ENCODE results near the gene CTNNA2.
A peak's percentile ranks its signal among the peaks of the same experiment; 100 is the strongest.
"Not testable (repeated sequence)": the region's sequence is repeated elsewhere in the genome, so short reads cannot be mapped to it uniquely, and the experiment has no call there.

Gene CTNNA2

DNA sequence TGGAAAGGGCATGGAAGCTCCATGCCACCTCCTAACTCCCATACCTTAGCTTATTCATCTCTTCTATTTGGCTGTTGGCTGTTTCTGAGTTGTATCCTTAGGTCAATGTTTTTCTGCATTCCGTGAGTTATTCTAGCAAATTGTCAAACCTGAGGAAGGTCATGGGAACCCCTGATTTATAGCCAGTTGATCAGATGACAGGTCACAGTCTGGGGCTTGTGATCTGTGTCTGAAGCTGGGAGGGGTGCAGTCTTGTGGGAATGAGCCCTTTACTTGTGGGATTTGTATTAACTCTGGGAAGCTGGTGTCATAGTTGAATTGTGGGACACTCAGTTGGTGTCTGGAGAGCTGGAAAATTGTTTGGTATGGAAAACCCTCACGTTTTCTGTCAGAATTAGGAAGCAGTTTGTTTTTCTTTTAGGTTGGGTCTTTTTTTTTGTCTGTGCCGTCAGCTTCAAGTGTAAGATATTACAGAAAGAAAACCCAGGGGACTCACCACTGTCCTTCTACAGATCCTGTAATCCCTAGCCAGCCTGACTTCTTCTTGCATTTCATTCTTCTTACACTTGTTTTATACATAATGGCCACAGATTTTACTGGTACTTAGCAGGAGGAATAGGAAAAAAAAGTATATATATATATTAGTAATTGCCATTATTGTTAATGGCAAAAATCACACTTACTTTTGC lies 653.8 kb downstream of the CTNNA2 start:
- DNase-seq = no peak

DNA sequence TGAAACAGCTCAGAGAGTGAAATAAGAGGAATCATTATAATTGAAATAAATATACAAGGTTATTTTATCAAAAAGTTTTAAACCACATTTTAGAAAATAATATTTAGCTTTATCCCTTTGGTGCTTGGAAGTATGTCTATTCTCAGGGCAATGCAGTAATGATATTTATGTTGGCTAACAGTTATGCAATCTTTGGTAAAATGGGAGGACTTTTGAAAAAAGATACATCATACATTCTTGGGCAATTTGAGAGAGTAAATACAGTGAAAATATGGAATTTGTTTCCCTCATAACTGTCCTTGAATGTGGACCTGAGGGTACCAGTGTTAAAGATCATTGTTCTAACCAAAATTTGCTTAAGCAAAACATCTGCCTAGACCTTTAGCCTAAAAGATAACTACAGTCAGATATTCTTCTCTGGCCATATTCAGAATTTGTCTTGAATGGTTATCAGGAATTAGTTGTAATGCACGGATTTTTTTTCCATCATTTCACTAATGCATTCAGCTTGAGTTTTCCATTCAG lies 654.5 kb downstream of the CTNNA2 start:
- no peak for DNase-seq

DNA sequence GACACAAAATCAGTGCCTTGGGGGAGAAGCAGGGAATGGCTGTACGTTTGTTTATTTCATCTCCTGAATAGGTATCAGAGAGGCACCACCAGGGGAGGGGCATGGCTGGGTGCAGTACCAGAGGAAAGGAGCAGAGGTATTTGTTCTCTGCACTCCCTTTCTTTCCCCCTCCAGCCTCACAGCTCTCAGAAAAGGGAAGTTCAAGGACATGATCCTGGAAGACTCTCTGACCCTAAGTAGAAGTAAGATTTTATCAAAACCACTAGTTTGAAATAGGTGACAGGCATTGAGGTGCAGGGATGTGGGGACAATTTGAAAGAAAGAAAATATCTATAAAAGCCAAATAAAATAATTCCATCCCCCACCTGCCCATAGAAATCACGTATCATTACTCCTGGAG lies 655.2 kb downstream of the CTNNA2 start:
- no peak for DNase-seq

DNA sequence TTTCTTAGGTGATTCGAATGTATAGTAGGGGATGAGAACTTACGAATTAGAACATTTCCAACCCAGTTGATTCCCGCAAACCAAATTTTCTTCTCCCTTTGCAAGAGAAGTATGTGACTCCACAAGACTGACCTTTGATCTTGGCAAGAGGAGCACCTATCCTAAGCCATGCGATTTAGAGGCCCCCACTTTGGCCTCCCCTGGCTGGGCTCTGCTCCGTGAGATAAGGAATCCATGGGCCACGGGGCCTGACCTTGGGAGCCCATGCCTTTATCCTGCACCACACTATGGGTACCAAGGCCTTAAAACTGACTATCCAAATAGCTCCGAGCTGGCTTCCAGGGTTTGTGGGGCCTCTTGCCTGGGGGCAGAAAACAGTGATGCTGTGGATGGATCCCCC lies 656.0 kb downstream of the CTNNA2 start:
- no peak for DNase-seq

- DNase-seq = no peak
Observed at GRCh38 chr2:80169811-80170594, 657.2 kb downstream of the CTNNA2 start.

DNA sequence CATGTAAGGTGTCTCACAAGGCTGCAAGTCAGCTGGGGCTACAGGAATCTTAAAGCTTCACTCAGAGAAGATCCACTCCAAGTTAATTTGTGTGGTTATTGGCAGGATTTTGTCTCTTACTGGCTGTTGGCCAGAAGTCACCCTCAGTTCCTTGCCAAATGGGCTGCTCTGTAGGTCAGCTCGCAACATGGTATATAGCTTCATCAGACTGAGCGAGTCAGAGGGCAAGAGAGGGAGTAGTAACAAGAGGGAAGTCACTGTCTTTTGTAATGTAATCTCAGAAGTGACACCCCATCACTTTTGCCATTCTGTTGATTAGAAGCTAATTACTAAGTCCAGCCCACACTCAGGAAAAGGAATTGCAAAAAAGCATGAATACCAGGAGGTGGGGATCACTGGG lies 672.2 kb downstream of the CTNNA2 start:
- DNase-seq = no peak

GRCh38 chr2:80186262-80186661 lies 673.4 kb downstream of the CTNNA2 start:
- DNase-seq = no peak

- no peak for DNase-seq
Observed at GRCh38 chr2:80187156-80187555, 674.3 kb downstream of the CTNNA2 start.

DNA sequence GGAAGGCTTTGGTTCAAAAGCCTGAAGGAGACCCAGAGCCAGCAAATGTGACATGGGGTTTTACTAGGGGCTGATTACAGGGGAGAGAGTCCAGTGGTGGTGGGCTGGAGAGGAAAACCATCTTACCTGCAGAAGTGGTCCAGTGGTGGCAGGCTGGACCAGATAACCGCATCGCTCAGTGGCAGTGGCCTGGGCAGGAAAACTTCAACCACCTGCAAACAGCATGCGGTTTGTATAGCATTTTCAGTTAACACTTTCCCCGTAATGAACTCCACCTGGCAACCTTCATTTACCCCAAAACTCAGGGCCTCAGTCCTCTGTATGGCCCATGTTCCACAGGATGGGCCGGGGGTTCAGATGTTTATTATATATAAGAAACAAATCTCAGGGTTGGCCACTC lies 677.3 kb downstream of the CTNNA2 start:
- DNase-seq = no peak

DNA sequence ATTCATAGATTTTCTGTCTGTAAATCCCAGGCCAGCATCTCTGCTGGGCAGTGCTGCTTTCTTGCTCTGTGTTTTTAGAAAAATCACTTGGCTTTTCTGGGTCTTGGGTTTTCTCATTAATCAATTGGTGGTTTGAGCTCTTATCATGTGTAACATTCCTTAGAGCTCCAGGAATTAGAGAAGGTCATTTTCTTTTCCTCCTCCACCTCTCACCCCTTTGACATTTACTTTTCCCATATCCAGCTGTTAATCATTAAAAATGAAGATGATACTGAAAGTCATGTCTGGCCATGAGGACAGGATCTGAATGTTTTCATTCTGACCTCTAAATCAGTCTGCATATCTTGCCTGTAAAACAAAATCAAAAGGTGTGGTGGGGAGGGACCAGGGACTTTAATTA lies 680.7 kb downstream of the CTNNA2 start:
- peak; percentile 80 for DNase-seq

GRCh38 chr2:80195034-80195433 lies 682.2 kb downstream of the CTNNA2 start:
- no peak for DNase-seq

- DNase-seq = no peak
Observed at GRCh38 chr2:80198042-80198441, 685.2 kb downstream of the CTNNA2 start.

- DNase-seq = peak; percentile 13
Observed at GRCh38 chr2:80199504-80199903, 686.7 kb downstream of the CTNNA2 start.

GRCh38 chr2:80203929-80204328 lies 691.1 kb downstream of the CTNNA2 start:
- DNase-seq = not testable (repeated sequence)

- no peak for DNase-seq
Observed at GRCh38 chr2:80205498-80205897, 692.6 kb downstream of the CTNNA2 start.

DNA sequence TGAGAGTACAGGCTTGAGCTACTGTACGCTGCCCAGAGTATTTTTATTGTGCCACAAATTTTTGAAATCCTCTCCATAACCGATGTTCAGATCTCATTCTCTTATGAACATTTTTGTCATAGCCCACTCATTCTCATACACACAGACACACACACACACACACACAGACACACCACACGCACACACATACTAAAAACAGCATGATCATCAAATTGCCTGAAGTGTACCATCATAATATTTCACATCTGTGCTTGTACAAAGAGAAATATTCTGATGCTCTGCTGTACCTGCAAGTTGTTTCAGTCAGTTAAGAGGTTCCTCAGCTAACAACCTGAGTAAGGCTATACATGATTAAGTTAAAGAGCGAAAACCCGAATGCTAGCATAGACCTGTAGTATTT lies 696.6 kb downstream of the CTNNA2 start:
- DNase-seq = no peak

- no peak for DNase-seq
Observed at GRCh38 chr2:80217446-80217845, 704.6 kb downstream of the CTNNA2 start.

GRCh38 chr2:80222644-80223043 lies 709.8 kb downstream of the CTNNA2 start:
- DNase-seq = no peak

- DNase-seq = no peak
Observed at GRCh38 chr2:80231421-80231820, 718.6 kb downstream of the CTNNA2 start.

GRCh38 chr2:80233333-80233732 lies 720.5 kb downstream of the CTNNA2 start:
- no peak for DNase-seq

DNA sequence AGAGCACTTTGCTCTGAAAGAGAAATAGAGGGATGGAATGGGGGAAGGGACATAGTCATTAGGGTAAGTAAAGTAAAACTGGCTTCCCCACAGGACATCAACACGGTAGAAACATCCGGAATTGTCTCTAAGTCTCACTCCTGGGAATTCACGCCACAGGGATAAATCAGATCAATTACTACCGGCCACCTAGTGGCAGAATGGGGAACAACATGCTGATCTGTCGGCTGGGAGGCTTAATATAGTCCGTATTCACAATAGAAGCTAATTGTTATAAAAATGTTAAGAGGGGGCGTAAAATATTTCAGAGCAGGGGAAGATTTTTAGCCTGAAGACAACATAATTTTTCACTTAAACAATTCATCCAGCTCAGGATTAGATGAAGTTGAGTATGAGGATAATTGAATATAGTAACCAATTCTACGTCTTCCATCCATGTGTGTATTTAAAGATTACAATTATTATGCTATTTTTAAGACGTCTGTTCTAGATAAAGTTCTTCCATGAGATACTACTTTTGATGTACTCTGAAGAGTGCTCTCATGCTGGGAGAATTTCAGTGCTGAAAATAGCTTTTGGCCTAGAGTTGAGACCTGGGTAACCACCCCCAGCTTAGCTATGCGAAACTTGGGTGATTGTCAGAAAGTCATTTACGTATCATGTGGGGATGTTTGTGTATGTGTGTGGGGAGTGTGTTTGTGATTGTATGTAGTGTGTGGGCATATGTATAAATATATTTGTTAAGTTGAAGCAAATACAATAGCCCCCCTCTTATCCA lies 726.0 kb downstream of the CTNNA2 start:
- peak; percentile 60 for DNase-seq

GRCh38 chr2:80242355-80242910 lies 729.6 kb downstream of the CTNNA2 start:
- DNase-seq = no peak

DNA sequence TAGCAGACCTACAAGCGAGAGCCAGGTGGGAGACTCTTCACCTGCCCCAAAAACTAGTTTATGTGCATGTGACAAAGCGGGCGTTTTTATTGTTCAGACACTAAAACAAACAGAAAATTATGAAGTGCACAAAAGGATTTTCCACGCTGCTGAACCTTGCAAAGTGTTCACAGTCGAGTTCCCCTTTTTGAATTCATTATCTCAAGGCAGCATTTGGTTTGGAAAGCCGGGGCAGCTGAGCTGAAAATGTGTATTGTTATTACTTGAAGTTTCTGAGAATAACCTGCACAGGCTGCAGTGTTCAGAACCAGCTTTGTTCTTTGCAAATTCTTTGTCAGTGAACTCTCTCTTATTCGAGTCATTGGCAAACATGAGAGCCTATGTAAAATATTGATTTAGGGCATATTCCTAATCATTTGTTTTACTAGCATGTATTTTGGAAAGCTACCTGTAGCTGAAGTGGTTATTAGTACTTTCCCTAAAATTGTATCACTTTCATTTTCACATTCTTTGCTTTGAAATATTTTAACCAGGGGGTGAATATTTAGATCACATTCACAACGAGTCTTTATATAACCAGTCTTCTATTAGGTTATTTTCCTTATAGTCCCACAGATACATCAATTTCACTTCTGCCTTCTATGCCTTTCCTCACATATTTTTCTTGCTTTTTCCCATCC lies 732.2 kb downstream of the CTNNA2 start:
- DNase-seq = no peak

All from kidney glomerular epithelial cell (primary cell).